A673 (cell line): Measurements from ENCODE around the gene PAAF1.

Experiments
- CTCF ChIP-seq: fragments of 300-800, 200-600 bp; sonication (generic); conservative IDR thresholded peaks from 2 replicates; pipeline ENCODE4 v1.5.1; 2017; ENCODE audit warnings: low read depth, mild to moderate bottlenecking, antibody characterized with exemption, low read length, moderate library complexity, mixed read lengths
- EZH2 ChIP-seq: fragments of 200-600 bp; sonication (generic); IDR thresholded peaks from 2 replicates; pipeline ENCODE4 v1.6.1; 2017; ENCODE audit warnings: borderline replicate concordance, low read depth, mild to moderate bottlenecking, mixed read lengths, antibody characterized with exemption, low read length; ENCODE audit not compliant: poor library complexity, severe bottlenecking

GRCh38 chr11:73939096-73939495 lies 62.3 kb downstream of the PAAF1 start:
- no peak for TF ChIP-seq CTCF
- no peak for TF ChIP-seq EZH2
